ENCODE results near the gene OGFOD3. TPM values are rescaled to one million over a fixed set of nuclear protein-coding genes. Genes with fewer than 3 reads are reported as not detected.
"Not testable (repeated sequence)": the region's sequence is repeated elsewhere in the genome, so short reads cannot be mapped to it uniquely, and the experiment has no call there.

The OGFOD3 gene
- total RNA-seq, 1 donor from 2014 or later, result 20.9 TPM

- no peaks in the 10 kb centered on the region for H3K9me3 ChIP-seq (ENCODE audit: control insufficient read depth in 3 of 3, low read length in 3 of 3)
- H3K36me3 ChIP-seq (ENCODE audit: control insufficient read depth in 3 of 3, insufficient read depth in 3 of 3, low read length in 3 of 3), result peaks cover 25 to 31% (median 26%) of the 10 kb centered on the region in 3 donors
- H3K27me3 ChIP-seq (ENCODE audit: control insufficient read depth in 3 of 3, insufficient read depth in 3 of 3, low read length in 3 of 3), result no peaks in the 10 kb centered on the region
- H3K27ac ChIP-seq (ENCODE audit: low read depth, low read length), result peak within 1 kb of the TSS; percentile 100
- H3K4me3 ChIP-seq (ENCODE audit: low read length in 3 of 3), result peak within 1 kb of the TSS; percentile 82 to 90 (median 89)
- H3K9ac ChIP-seq (ENCODE audit: low read depth in 1 of 3, low read length in 3 of 3), result peak within 1 kb of the TSS; percentile 99
- H3K4me1 ChIP-seq (ENCODE audit: control insufficient read depth in 3 of 3, insufficient read depth in 3 of 3, low read length in 3 of 3), result peaks cover 18 to 30% (median 19%) of the 10 kb centered on the region in 3 donors
These were observed 39.9 kb upstream of the OGFOD3 start, which contains the start of gene NARF for GRCh38 chr17:82458179-82458884. TSS of gene NARF (plus strand) at chr17:82458741. CDS start at chr17:82458804, 63 bp downstream.

GRCh38 chr17:82457929-82458178 is 39.5 kb upstream of the OGFOD3 start:
- no peaks in the 10 kb centered on the region for H3K27me3 ChIP-seq (ENCODE audit: control insufficient read depth in 3 of 3, insufficient read depth in 3 of 3, low read length in 3 of 3)
- H3K27ac ChIP-seq (ENCODE audit: low read depth, low read length), result peak overlapping the region; percentile 100
- peaks cover 18 to 30% (median 19%) of the 10 kb centered on the region in 3 donors for H3K4me1 ChIP-seq (ENCODE audit: control insufficient read depth in 3 of 3, insufficient read depth in 3 of 3, low read length in 3 of 3)
- no peaks in the 10 kb centered on the region for H3K9me3 ChIP-seq (ENCODE audit: control insufficient read depth in 3 of 3, low read length in 3 of 3)
- peak overlapping the region; percentile 99 for H3K9ac ChIP-seq (ENCODE audit: low read depth in 1 of 3, low read length in 3 of 3)
- H3K4me3 ChIP-seq (ENCODE audit: low read length in 3 of 3), result peak overlapping the region; percentile 78 to 85 (median 80)
- peaks cover 20 to 27% (median 22%) of the 10 kb centered on the region in 3 donors for H3K36me3 ChIP-seq (ENCODE audit: control insufficient read depth in 3 of 3, insufficient read depth in 3 of 3, low read length in 3 of 3)

GRCh38 chr17:82457073-82457928 is 38.9 kb upstream of the OGFOD3 start:
- peak overlapping the region; percentile 100 for H3K27ac ChIP-seq (ENCODE audit: low read depth, low read length)
- peak overlapping the region; percentile 99 for H3K9ac ChIP-seq (ENCODE audit: low read depth in 1 of 3, low read length in 3 of 3)
- H3K9me3 ChIP-seq (ENCODE audit: control insufficient read depth in 3 of 3, low read length in 3 of 3), result no peaks in the 10 kb centered on the region
- peak overlapping the region; percentile 78 to 85 (median 80) for H3K4me3 ChIP-seq (ENCODE audit: low read length in 3 of 3)
- H3K27me3 ChIP-seq (ENCODE audit: control insufficient read depth in 3 of 3, insufficient read depth in 3 of 3, low read length in 3 of 3), result no peaks in the 10 kb centered on the region
- H3K4me1 ChIP-seq (ENCODE audit: control insufficient read depth in 3 of 3, insufficient read depth in 3 of 3, low read length in 3 of 3), result peaks cover 18 to 30% (median 19%) of the 10 kb centered on the region in 3 donors
- peaks cover 14 to 21% (median 17%) of the 10 kb centered on the region in 3 donors for H3K36me3 ChIP-seq (ENCODE audit: control insufficient read depth in 3 of 3, insufficient read depth in 3 of 3, low read length in 3 of 3)

- not testable (repeated sequence) for H3K9me3 ChIP-seq (ENCODE audit: control insufficient read depth in 3 of 3, low read length in 3 of 3); H3K36me3 ChIP-seq (ENCODE audit: control insufficient read depth in 3 of 3, insufficient read depth in 3 of 3, low read length in 3 of 3); H3K27ac ChIP-seq (ENCODE audit: low read depth, low read length); H3K27me3 ChIP-seq (ENCODE audit: control insufficient read depth in 3 of 3, insufficient read depth in 3 of 3, low read length in 3 of 3); H3K4me3 ChIP-seq (ENCODE audit: low read length in 3 of 3); H3K9ac ChIP-seq (ENCODE audit: low read depth in 1 of 3, low read length in 3 of 3)
- peaks cover 29 to 43% (median 32%) of the 10 kb centered on the region in 3 donors for H3K4me1 ChIP-seq (ENCODE audit: control insufficient read depth in 3 of 3, insufficient read depth in 3 of 3, low read length in 3 of 3)
These were observed 35.3 kb upstream of the OGFOD3 start for GRCh38 chr17:82453706-82454105.

GRCh38 chr17:82453151-82453550 is 34.8 kb upstream of the OGFOD3 start:
- not testable (repeated sequence) for H3K27ac ChIP-seq (ENCODE audit: low read depth, low read length); H3K27me3 ChIP-seq (ENCODE audit: control insufficient read depth in 3 of 3, insufficient read depth in 3 of 3, low read length in 3 of 3); H3K9me3 ChIP-seq (ENCODE audit: control insufficient read depth in 3 of 3, low read length in 3 of 3); H3K4me3 ChIP-seq (ENCODE audit: low read length in 3 of 3); H3K9ac ChIP-seq (ENCODE audit: low read depth in 1 of 3, low read length in 3 of 3); H3K36me3 ChIP-seq (ENCODE audit: control insufficient read depth in 3 of 3, insufficient read depth in 3 of 3, low read length in 3 of 3)
- H3K4me1 ChIP-seq (ENCODE audit: control insufficient read depth in 3 of 3, insufficient read depth in 3 of 3, low read length in 3 of 3), result peaks cover 29 to 43% (median 32%) of the 10 kb centered on the region in 3 donors

GRCh38 chr17:82452162-82452561 is 33.8 kb upstream of the OGFOD3 start:
- Histone ChIP-seq H3K4me3 (ENCODE audit: low read length in 3 of 3) (no peak overlapping the region), H3K4me1 (ENCODE audit: control insufficient read depth in 3 of 3, insufficient read depth in 3 of 3, low read length in 3 of 3) (peaks cover 21 to 36% (median 24%) of the 10 kb centered on the region in 3 donors), H3K9ac (ENCODE audit: low read depth in 1 of 3, low read length in 3 of 3) (no peak overlapping the region), H3K27ac (ENCODE audit: low read depth, low read length) (no peak overlapping the region), H3K36me3 (ENCODE audit: control insufficient read depth in 3 of 3, insufficient read depth in 3 of 3, low read length in 3 of 3) (peaks cover 0 to 4% (median 0%) of the 10 kb centered on the region in 3 donors), H3K27me3 (ENCODE audit: control insufficient read depth in 3 of 3, insufficient read depth in 3 of 3, low read length in 3 of 3) (no peaks in the 10 kb centered on the region), H3K9me3 (ENCODE audit: control insufficient read depth in 3 of 3, low read length in 3 of 3) (no peaks in the 10 kb centered on the region)

GRCh38 chr17:82450357-82451106 is 32.1 kb upstream of the OGFOD3 start, which contains the start of gene CYBC1:
TSS of gene CYBC1 (minus strand) at chr17:82450752. CDS start at chr17:82449254, 1,498 bp downstream.
- no peaks in the 10 kb centered on the region for H3K9me3 ChIP-seq (ENCODE audit: control insufficient read depth in 3 of 3, low read length in 3 of 3)
- peaks cover 0 to 4% (median 0%) of the 10 kb centered on the region in 3 donors for H3K36me3 ChIP-seq (ENCODE audit: control insufficient read depth in 3 of 3, insufficient read depth in 3 of 3, low read length in 3 of 3)
- H3K4me3 ChIP-seq (ENCODE audit: low read length in 3 of 3), result peak within 1 kb of the TSS; percentile 84 to 90 (median 88)
- no peaks in the 10 kb centered on the region for H3K27me3 ChIP-seq (ENCODE audit: control insufficient read depth in 3 of 3, insufficient read depth in 3 of 3, low read length in 3 of 3)
- peak within 1 kb of the TSS; percentile 78 for H3K27ac ChIP-seq (ENCODE audit: low read depth, low read length)
- peaks cover 20 to 31% (median 20%) of the 10 kb centered on the region in 3 donors for H3K4me1 ChIP-seq (ENCODE audit: control insufficient read depth in 3 of 3, insufficient read depth in 3 of 3, low read length in 3 of 3)
- peak within 1 kb of the TSS; percentile 83 to 86 (median 86) for H3K9ac ChIP-seq (ENCODE audit: low read depth in 1 of 3, low read length in 3 of 3)

- H3K9ac ChIP-seq (ENCODE audit: low read depth in 1 of 3, low read length in 3 of 3), result peak overlapping the region; percentile 77 to 86 (median 83)
- H3K4me3 ChIP-seq (ENCODE audit: low read length in 3 of 3), result peak overlapping the region; percentile 82 to 90 (median 88)
- peak overlapping the region; percentile 78 for H3K27ac ChIP-seq (ENCODE audit: low read depth, low read length)
- H3K27me3 ChIP-seq (ENCODE audit: control insufficient read depth in 3 of 3, insufficient read depth in 3 of 3, low read length in 3 of 3), result no peaks in the 10 kb centered on the region
- no peaks in the 10 kb centered on the region for H3K9me3 ChIP-seq (ENCODE audit: control insufficient read depth in 3 of 3, low read length in 3 of 3)
- H3K4me1 ChIP-seq (ENCODE audit: control insufficient read depth in 3 of 3, insufficient read depth in 3 of 3, low read length in 3 of 3), result peaks cover 21 to 36% (median 24%) of the 10 kb centered on the region in 3 donors
- peaks cover 0 to 4% (median 0%) of the 10 kb centered on the region in 3 donors for H3K36me3 ChIP-seq (ENCODE audit: control insufficient read depth in 3 of 3, insufficient read depth in 3 of 3, low read length in 3 of 3)
These were observed 31.5 kb upstream of the OGFOD3 start for GRCh38 chr17:82449883-82450356.

- H3K27ac ChIP-seq (ENCODE audit: low read depth, low read length), result peak overlapping the region; percentile 78
- H3K4me3 ChIP-seq (ENCODE audit: low read length in 3 of 3), result peak overlapping the region; percentile 82 to 90 (median 88)
- H3K36me3 ChIP-seq (ENCODE audit: control insufficient read depth in 3 of 3, insufficient read depth in 3 of 3, low read length in 3 of 3), result peaks cover 2 to 4% (median 3%) of the 10 kb centered on the region in 3 donors
- no peaks in the 10 kb centered on the region for H3K9me3 ChIP-seq (ENCODE audit: control insufficient read depth in 3 of 3, low read length in 3 of 3)
- H3K4me1 ChIP-seq (ENCODE audit: control insufficient read depth in 3 of 3, insufficient read depth in 3 of 3, low read length in 3 of 3), result peaks cover 21 to 40% (median 24%) of the 10 kb centered on the region in 3 donors
- peak overlapping the region; percentile 77 to 86 (median 83) for H3K9ac ChIP-seq (ENCODE audit: low read depth in 1 of 3, low read length in 3 of 3)
- no peaks in the 10 kb centered on the region for H3K27me3 ChIP-seq (ENCODE audit: control insufficient read depth in 3 of 3, insufficient read depth in 3 of 3, low read length in 3 of 3)
These were observed 30.9 kb upstream of the OGFOD3 start for GRCh38 chr17:82449131-82449882.

All from skeletal muscle tissue (tissue), 4 donors.